Activated gamma-delta T cell treated with anti-CD3 and anti-CD28 coated beads, Interleukin-2, amount 50 U/mL, for 16 hours (primary cell): Measurements from ENCODE around the gene OTOP2.

Experiments used
- DNase-seq: peaks from one replicate; pipeline ENCODE4 v3.0.0-alpha.2; 2020; ENCODE audit warnings: low read depth

The OTOP2 gene, protein sequence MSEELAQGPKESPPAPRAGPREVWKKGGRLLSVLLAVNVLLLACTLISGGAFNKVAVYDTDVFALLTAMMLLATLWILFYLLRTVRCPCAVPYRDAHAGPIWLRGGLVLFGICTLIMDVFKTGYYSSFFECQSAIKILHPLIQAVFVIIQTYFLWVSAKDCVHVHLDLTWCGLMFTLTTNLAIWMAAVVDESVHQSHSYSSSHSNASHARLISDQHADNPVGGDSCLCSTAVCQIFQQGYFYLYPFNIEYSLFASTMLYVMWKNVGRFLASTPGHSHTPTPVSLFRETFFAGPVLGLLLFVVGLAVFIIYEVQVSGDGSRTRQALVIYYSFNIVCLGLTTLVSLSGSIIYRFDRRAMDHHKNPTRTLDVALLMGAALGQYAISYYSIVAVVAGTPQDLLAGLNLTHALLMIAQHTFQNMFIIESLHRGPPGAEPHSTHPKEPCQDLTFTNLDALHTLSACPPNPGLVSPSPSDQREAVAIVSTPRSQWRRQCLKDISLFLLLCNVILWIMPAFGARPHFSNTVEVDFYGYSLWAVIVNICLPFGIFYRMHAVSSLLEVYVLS

DNA sequence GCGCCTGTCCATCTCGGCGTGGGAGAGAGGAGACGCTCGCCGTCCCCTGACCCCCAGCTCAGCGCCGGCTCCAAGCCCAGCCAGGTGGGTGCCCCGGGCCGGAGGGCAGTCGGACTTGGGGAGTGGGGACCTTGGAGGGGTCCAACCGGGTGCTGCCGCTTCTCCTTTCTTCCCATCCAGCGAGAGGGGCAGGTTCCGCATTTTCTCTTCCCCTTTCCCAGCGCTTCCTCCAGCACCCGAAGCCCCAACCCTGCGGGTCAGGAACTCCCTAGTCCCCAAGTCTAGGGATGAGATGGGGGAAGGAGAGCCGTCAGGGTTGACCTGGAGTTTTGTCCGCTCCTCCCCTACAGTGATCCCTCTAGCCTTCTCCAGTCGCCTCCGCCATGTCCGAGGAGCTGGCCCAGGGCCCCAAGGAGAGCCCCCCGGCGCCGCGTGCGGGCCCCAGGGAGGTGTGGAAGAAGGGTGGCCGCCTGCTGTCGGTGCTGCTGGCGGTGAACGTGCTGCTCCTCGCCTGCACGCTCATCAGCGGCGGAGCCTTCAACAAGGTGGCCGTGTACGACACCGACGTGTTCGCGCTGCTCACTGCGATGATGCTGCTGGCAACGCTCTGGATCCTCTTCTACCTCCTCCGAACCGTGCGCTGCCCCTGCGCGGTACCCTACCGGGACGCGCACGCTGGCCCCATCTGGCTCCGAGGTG lies at the start of gene OTOP2:
TSS of gene OTOP2 (plus strand) at position 24 of the 699 bp plus-strand sequence. CDS start at position 384, 360 bp downstream.
- DNase-seq: no peak

DNA sequence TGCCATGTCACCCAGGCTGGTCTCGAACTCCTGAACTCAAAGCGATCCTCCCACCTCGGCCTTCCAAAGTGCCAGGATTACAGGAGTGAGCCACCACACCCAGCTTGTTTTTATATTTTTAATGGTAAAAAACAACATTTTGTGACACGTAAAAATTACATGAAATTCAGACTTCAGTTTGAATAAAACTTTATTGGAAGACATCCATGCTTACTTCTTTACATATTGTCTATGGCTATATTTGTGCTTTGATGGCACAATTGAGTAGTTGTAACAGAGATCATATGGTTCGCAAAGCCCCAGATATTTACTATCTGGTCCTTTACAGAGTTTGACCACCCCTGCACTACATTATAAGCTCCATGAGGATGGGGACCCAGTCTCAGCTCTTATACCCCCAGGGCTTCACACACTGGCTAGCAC lies 49.4 kb upstream of the OTOP2 start:
- DNase-seq: no peak

DNA sequence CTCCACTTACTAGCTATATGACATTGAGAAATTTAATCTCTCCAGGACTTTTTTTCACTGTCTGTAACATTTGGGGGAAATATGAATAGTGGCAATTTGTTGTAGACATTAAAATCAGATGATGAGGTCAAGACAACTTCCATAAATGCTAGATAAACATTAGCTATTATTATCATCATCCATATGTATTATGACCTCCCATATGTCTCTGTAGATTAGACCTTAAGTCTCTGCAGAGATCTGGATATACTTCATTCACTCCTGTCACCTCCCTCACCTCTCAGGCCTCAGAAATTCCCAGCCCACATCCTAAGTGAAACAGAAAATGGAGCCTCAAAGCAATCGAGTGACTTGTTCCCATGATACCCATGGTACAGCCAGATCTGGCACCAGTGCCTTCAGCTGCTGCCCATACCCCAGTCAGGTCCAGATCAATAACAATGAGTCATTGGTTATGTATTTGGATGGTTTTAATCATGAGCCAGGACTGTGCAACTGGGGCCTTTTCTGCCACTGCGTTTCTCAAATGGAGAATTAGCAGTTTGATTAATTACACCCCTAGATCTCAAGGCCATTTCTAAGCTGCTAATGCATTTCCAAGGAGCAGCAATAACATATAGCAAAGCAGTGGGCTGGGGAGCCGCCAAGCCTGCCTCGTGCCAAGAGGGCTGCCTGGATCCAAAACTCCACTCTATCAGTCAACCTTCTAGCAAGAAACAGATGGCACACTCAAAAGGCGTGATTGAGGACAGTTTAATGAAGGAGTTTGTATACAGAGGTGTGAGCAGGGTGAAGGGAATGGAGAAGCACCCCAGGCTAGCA lies 48.7 kb upstream of the OTOP2 start:
- DNase-seq: no peak

DNA sequence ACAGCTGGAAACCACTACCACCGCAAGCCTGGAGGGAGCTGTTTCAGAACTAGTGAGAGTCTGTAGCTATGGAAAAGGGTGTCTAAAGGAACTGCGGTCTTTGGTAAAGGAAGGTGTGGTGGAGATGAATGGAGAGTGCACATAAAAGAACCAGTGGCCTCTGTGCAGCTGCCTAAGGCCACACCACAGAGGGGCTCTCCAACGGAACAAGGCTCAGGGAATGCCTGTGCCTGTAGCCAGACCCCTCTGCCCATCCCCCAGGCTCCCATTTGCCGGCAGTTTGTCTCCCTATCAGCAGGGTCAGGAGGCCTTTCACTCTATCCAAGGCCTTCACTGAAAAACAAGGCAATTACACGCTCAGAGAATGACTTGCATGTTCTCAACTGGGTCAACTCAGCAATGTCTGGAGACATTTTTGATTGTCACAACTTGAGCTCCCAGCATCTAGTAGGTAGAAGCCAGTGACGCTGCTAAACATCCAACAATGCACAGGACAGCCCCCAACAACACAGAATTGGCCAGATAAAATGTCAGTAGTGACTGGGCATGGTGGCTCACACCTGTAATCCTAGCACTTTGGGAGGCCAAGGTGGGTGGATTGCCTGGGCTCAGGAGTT lies 48.0 kb upstream of the OTOP2 start:
- DNase-seq: no peak

DNA sequence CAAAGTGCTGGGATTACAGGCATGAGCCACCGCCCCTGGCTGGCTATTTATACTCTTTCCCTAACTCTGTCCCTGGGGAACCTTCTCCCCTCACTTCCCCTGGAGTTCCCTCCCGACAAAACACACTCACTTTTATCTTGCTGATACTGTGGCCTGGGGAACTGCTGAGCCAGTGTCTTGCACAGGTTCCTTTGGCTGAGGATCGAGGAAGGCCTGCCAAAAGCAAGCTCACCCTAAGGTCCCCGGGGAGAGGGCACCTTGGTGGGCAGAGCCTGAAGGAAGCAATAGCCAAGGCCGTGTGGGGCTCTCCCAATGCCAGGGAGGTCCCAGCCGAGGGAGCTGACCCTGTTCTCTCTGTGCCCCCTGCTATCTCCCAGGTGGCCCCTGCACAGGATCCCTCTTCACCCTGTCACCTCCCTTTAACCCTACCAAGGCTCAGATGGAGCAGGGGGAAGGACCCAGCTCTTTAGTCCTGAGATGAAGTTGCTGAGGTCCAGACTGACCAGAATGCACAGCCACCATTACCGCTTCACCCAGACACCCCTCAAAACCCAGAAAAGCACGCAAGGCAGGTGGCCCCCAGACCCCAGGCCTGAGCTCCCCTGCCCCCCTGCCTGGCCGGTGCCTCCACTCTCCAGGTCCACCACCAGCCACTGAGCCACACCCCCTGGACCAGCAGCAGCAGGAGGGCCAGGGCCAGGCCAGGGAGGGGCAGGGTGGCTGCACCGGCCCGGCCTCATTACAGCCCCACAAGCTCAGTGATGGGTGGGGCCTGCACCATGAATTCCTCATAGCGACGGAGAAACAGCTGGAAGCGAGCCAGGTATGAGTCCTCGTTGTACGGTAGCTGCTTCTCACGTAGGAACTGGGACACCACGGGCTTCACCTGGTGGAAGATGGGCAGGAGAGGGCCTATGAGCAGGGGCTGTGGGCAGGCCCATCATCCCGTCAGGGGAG lies 46.2 kb upstream of the OTOP2 start:
- no peak for DNase-seq

DNA sequence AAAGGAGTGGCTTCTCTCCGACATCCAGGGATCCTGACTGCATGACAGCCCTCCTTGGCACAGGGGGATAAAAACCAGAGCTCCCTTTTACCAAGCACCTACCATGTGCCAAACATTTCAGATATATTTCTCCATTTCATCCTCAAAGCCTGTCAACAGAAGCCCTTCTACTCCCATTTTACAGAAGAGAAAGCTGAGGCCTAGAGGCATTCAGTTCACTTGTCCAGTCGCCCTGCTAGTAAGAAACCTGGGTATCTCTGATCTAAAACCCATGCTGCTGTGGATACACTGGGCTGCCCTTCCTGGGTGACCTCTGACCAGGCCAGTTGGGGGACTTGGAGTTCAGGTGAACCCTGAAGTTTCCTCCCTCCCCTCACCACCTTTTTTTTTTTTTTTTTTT lies 45.4 kb upstream of the OTOP2 start:
- no peak for DNase-seq

DNA sequence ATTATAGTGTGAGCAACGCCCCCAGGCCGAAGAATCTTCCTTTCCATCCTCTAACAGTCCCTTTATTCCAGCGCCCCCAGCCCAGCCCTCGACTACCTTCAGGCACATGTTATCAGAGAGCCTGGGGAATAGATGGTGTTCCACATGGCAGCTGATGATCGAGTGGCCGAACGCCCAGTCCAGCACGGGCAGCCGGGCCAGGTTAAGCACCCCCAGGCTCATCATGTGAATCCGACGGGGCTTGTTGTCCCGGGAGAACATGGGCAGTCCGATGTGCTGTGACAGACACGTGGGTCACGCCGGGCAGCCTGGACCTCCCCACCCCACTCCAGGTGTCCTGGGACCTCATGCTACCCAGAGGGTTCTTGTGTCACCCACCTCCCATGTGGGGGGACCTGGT lies 44.8 kb upstream of the OTOP2 start:
- no peak for DNase-seq

DNA sequence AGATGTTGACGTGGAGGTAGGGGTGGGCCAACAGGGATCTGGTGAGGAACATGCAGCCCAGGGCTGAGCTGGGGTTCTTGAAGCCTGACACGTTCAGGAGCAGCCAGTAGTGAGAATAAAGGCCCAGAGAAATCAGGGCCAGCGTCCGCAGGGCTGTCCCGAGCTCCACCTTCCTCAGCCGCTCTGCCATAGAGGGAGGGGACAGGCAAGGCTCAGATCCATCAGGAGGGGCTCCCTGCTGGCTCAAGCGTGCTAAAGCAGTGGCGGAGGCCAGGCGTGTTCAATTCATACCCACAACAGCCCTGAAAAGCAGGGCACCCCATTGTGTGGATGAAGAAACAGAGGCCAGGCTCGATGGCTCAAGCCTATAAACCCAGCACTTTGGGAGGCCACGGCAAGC lies 43.0 kb upstream of the OTOP2 start:
- DNase-seq: no peak

DNA sequence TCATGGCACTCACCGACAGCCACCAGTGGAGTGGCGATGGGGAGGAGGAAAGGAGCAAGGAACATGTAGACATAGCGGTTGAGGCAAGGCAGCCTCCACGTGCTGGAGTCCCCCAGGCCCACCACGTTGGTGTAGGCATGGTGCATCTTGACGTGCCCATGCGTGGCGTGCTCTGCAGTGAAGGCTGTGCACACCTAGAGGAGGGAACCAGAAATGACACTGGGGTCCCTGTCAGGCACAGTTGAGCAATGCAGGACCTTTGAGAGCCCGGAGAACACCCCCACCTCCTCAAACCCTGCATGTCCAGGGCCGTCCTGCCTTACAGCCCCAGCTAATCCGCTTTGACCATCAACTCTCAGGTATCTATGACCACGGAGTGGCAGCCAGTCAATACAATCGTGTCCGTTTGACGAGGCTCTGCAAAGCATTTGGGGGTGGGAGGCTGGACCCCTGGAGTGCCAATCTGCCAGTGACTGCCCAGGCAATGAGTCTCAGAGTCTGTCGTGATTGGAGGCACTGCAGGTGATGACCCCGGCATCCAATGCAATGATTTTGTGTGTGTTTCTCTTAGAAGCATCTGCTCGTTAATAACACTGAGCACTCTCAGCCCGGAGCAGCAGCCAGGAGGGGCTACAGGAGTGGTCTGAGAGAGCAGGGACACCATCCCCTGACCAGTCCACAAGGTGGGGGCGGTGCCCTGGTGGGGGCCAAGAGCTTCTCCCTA lies 41.4 kb upstream of the OTOP2 start:
- DNase-seq: no peak

DNA sequence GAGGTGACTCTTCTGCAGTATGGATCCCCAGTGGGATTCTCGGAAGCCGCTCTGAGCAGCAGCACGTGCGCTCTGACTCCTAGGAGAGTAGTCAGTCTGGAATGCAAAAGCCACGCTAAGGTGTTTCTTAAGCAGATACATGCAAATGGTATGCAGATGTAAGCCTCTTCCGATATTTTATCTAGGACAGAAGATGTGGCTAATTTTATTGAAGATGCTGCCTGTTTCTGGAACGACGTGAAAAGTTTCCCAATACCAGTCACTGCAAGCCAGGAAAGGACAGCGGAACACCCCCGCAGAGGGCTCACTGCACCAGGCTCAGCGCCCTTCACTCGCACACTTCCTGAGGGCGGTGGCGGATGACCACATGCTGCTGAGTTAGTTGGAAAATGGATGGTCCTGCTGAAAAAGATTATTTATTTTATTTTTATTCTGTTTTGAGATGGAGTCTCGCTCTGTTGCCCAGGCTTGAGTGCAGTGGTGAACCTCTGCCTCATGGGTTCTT lies 40.8 kb upstream of the OTOP2 start:
- DNase-seq: no peak

DNA sequence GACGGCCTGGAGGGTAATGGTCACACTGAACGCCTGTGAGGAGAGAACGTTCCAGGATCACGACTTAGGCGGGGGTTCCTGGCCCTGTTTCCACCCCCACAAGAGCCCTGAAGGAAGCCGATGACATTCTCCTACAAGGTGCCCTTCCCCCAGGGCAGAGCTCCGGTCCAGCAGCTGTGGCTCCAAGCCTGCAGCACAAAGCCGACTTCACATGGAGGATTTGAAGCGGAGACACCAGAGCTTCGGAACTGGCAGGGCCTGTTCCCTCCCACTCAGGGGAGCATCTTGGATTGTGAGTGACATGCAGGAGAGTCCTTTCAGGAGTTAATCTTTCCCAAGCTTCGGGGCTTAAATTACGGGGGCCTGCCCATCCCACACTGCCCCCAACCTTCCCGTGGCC lies 35.6 kb upstream of the OTOP2 start:
- DNase-seq: no peak

DNA sequence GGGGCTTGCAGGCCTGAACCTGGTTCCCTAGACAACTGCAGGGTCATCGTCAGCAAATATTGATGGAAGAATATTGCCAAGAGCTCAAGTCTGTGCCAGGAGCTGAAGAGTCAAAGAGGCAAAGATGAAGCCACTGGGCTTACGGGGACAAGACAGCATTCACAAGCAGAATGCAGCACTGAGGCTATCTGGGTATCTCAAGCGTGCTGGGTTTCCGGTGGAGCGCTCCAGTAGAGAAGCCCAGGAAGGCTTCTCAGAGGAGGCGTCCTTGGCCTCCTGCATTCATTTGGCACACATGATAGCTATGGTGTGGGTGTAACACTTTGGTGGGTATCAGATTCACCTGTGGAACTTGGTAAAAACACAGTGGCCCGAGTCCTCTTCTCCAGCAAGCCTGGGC lies 33.5 kb upstream of the OTOP2 start:
- DNase-seq: no peak

DNA sequence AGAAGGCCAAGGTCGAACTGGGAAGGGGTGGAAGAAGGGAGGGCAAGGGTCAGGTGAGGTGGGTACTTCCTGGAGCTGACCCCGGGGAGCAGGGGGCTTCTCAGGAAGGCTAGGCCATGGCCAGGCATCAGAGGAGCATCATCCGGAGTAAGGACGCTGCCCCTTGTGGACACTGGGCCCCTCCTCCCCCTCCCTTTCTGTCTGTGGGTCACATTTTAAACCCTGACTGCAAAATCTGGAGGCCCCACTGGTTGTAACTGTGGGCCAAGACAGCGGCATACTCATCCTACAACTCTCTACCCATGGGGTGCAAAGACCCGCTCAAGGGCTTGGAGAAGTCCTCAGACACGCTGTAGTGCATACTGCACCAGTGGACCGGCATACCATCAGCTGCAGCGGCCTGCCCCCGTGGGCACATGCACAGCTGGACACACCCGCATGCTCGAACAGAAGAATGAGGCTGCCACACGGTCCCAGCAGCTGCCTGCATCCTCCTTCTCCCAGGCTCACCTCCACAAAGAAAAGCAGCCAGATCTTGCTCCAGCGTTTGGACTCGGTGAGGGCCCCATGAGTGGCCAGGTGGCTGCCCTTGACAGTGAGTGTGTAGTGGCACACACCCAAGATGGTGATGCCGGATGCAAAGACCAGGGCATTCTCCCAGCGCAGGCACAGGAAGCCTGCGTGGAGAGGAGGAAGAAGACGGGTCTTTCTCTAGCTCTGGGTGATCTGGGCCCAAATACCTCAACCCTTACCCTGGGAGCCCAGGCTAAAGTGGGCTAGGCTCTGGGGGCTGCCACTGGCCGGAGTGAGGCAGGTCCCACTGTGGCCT lies 31.8 kb upstream of the OTOP2 start:
- no peak for DNase-seq

DNA sequence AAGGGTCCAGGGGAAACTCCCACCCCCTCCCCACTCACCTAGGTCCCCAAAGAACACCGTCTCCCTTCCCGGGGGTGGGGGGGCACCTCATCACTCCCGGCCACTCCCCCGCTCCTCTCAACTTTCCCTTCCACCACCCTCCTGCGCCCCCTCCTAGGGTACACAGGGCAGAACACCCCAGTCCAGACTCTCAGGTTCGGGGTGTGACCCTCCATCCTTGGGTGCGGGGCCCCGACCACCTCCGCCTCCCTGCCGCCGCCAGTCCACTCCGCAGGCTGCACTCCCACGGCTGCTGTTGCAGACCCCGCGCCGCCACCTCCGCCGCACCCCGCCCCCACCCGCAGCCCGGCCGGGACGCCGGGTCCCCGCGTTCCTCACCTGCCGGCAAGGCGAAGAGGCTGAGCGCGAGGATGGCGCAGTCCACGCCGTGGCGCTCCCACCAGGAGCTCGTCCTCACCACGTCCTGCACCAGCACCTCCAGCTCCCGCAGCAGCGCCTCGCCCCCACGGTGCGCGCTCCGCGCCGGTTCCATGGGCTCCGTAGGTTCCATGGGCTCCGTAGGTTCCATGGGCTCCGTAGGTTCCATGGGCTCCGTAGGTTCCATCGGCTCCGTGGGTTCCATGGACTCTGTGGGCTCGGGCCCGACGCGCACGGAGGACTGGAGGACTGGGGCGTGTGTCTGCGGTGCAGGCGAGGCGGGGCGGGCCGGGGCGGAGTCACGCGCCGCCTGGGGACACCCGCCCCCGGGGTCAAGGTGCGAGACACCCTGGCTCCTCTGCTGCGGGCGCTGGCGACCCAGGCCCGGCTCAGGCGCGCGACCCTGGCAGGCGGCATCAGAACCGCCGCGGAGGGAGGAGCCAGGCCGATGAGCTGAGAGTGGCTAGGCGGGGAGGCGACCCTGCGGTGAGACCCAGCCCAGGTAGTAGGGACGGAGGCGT lies 30.8 kb upstream of the OTOP2 start, which contains the start of gene FADS6:
TSS of gene FADS6 (minus strand) at position 660 of the 938 bp plus-strand sequence. CDS start at position 622, 38 bp downstream.
- no peak for DNase-seq

DNA sequence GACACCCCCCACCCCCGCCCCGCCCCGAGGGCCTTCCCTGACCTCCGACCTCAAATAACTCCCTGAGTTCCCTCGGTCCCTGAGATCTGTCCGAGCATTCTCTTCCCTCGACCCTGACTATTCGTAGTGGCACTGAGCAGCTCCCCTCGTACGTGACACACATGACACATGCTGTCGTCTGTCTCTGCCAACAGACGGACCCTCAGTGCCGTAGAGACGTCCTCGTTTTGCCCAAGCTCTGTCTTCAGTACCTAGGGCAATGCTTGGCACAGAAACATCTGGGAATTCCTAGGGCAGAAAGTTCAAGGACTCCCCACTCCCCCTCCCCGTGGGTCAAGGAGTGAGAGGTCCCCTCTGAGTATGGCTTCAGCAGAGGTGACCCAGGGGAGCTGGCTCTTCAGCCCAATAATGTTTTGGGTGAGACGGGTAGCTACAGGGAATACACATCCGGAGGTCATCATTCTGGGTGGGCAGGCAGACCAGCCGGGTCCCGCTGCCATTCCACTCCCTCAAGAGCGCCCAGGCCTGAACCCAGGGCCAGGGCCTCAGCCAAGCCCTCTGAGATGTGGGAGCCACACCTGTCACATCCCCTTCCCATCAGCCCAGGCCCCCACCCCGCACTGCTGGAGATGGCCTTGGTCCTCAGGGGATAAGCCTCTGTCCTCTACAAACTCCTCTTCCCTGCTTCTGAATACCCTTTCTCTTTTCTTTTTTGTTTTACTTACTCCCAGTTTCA lies 30.0 kb upstream of the OTOP2 start:
- DNase-seq: no peak

DNA sequence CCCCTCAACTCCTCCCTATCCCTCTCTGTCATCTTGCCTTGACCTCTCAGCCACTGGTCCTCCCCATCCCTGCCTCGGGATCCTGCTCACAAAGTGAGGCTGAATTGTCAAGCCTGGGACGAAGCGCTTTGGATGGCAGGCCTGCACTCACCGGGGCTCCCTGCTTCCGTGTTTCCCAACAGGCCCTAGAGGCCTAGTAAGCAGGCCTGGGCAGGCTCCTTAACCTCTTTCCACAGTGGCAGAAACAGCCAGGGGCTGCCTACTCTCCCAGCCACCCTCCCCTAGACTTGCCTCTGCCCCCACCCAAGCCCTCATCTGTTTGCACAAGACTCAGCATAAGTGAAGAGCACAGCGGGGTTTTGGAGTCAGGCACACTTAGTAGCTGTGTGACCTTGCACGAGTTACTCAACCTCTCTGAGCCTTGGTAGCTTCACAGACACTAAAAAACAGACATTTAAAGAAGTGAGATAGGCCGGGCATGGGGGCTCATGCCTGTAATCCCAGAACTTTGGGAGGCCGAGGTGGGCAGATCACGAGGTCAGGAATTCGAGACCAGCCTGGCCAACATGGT lies 25.6 kb upstream of the OTOP2 start:
- DNase-seq: no peak

DNA sequence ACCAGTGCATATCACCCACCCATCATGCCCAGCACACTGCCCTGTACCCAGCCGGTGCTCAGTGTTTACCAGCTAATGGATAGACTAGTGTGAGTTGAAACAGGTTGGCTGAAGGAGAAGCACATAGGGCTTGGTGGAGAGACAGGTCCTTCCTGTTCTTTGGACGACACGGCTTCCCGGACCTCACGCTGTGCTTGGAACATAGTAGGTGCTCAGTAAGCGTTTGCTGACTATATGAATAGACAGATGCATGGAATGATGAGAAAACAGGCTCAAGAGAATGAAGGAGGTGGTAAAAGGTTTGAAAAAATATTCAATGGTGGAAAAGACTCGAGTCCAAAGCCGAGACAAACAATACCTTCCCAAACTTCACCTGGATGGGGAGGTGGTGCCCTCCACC lies 23.9 kb upstream of the OTOP2 start:
- DNase-seq: no peak
